HepG2 (cell line): ENCODE measurements around the gene MN1. TPM values are rescaled to one million over a fixed set of nuclear protein-coding genes. Genes with fewer than 3 reads are reported as not detected.

ENCODE experiments used
- ATAC-seq: fragments of 200-7000 bp; cut with Tn5 transposase; 3 replicates; pipeline ENCODE4 v1.9.1; 2020; ENCODE audit warnings: mild to moderate bottlenecking, moderate library complexity
- BruUV-seq: library from RNA; stranded (reverse); fragments of 400-500 nt; replicated peaks from 2 replicates; lab custom pipeline; 2021; lab: Mats Ljungman, UMichigan
- CTCF ChIA-PET: fragments of 300-600 bp; formaldehyde crosslinking; extraction: SDS; loops from one replicate; lab custom pipeline; 2021; ENCODE audit warnings: low total read pairs, inconsistent platforms, low intra/inter-chr PET ratio; lab: Yijun Ruan, JAX
- POLR2A ChIA-PET: fragments of 350-600 bp; sonication (Branson Sonifier 250); formaldehyde crosslinking; loops from one replicate; lab custom pipeline; 2020; ENCODE audit warnings: antibody characterized with exemption, inconsistent platforms; lab: Yijun Ruan, JAX
- DNase-seq: peaks from one replicate; pipeline ENCODE4 v3.0.0-alpha.2; 2015; ENCODE audit warnings: low spot score
- FAIRE-seq: peaks from 3 replicates; lab custom pipeline; 2011; peaks lifted over from hg19 to GRCh38; lab: Jason Lieb, UNC
- H2AFZ ChIP-seq: one replicate; pipeline ENCODE4 v1.6.1; 2011; ENCODE audit warnings: low read length, inconsistent platforms
- H3K27ac ChIP-seq: fragments of 300-600 bp; 3 replicates; pipeline ENCODE4 v1.8.0; 2011; ENCODE audit warnings: mixed run types, mild to moderate bottlenecking, mixed read lengths, low read length, inconsistent platforms; ENCODE audit not compliant: insufficient read depth; ENCODE audit errors: extremely low read length
- H3K27me3 ChIP-seq, 2 experiments: fragments of 200-600 bp in 1 of 2; 2 replicates in 1 of 2; 3 replicates in 1 of 2; pipeline versions ENCODE4 v1.6.0 to v1.8.0; 2011; ENCODE audit warnings: low read length in 2 of 2, mild to moderate bottlenecking in 2 of 2, moderate library complexity in 2 of 2, inconsistent platforms in 1 of 2; ENCODE audit not compliant: insufficient read depth in 2 of 2, control insufficient read depth in 1 of 2
- H3K36me3 ChIP-seq, 2 experiments: fragments of 200-600 bp in 1 of 2; replicated peaks in 1 of 2; 2 replicates in 1 of 2; 3 replicates in 1 of 2; pipeline versions ENCODE4 v1.5.1 to v1.8.0; 2011; ENCODE audit warnings: low read length in 2 of 2, inconsistent platforms in 1 of 2; ENCODE audit not compliant: insufficient read depth in 2 of 2, control insufficient read depth in 1 of 2
- H3K4me1 ChIP-seq: 2 replicates; pipeline ENCODE4 v1.5.1; 2012; ENCODE audit warnings: low read length, inconsistent platforms; ENCODE audit not compliant: insufficient read depth
- H3K4me2 ChIP-seq: 2 replicates; pipeline ENCODE4 v1.6.0; 2011; ENCODE audit warnings: low read depth, low read length, inconsistent platforms
- H3K4me3 ChIP-seq, 3 experiments: fragments of 200-600 bp in 1 of 3; sonication (generic), shearing (Covaris generic) in 1 of 3; replicated peaks in 1 of 3; 2 replicates each; pipeline ENCODE4 v1.5.1; 2011 to 2016; ENCODE audit warnings: low read length in 3 of 3, inconsistent platforms in 2 of 3, low read depth in 2 of 3, mild to moderate bottlenecking in 2 of 3, control low read depth in 1 of 3, mixed read lengths in 1 of 3; ENCODE audit not compliant: insufficient read depth in 1 of 3
- H3K79me2 ChIP-seq: one replicate; pipeline ENCODE4 v1.6.1; 2011; ENCODE audit warnings: low read length, inconsistent platforms; ENCODE audit not compliant: insufficient read depth
- H3K9ac ChIP-seq: 2 replicates; pipeline ENCODE4 v1.6.0; 2011; ENCODE audit warnings: mild to moderate bottlenecking, low read depth, low read length, inconsistent platforms; ENCODE audit not compliant: insufficient read depth
- H3K9me3 ChIP-seq: 2 replicates; pipeline ENCODE4 v1.5.1; 2012; ENCODE audit warnings: mild to moderate bottlenecking, low read length
- H4K20me1 ChIP-seq: 2 replicates; pipeline ENCODE4 v1.6.0; 2011; ENCODE audit warnings: inconsistent platforms, mild to moderate bottlenecking, low read length, moderate library complexity; ENCODE audit not compliant: insufficient read depth
- BCLAF1 ChIP-seq: fragments of 450-650 bp; IDR thresholded peaks from 2 replicates; pipeline ENCODE4 v1.6.1; 2017; ENCODE audit warnings: mild to moderate bottlenecking
- CENPT ChIP-seq: sonication (generic); formaldehyde crosslinking; IDR thresholded peaks from 2 replicates; pipeline ENCODE4 v1.8.0; 2022; ENCODE audit warnings: low read depth, mild to moderate bottlenecking, moderate library complexity, missing genetic modification reagents
- HOXA3 ChIP-seq: sonication (generic); formaldehyde crosslinking; IDR thresholded peaks from 2 replicates; pipeline ENCODE4 v1.5.0; 2020; ENCODE audit warnings: missing genetic modification reagents
- NR0B2 ChIP-seq: sonication (generic); formaldehyde crosslinking; IDR thresholded peaks from 2 replicates; pipeline ENCODE4 v1.4.0; 2020; ENCODE audit warnings: mild to moderate bottlenecking, missing genetic modification reagents
- PTBP1 ChIP-seq: fragments of 200-400 bp; formaldehyde crosslinking; IDR thresholded peaks from 2 replicates; pipeline ENCODE4 v1.6.1; 2018; ENCODE audit warnings: low read length, low read depth; ENCODE audit not compliant: poor library complexity, severe bottlenecking
- RARG ChIP-seq: sonication (generic); formaldehyde crosslinking; IDR thresholded peaks from 2 replicates; pipeline ENCODE4 v1.4.0; 2020; ENCODE audit warnings: low read depth, mild to moderate bottlenecking, missing genetic modification reagents
- SP2 ChIP-seq: sonication (generic); formaldehyde crosslinking; IDR thresholded peaks from 2 replicates; pipeline ENCODE4 v1.5.1; 2020; ENCODE audit warnings: mild to moderate bottlenecking, missing genetic modification reagents
- TBX3 ChIP-seq: fragments of 450-650 bp; IDR thresholded peaks from 2 replicates; pipeline ENCODE4 v1.6.1; 2017; ENCODE audit warnings: antibody characterized with exemption, mild to moderate bottlenecking, inconsistent platforms, borderline replicate concordance
- TERF1 ChIP-seq: sonication (generic); formaldehyde crosslinking; IDR thresholded peaks from 2 replicates; pipeline ENCODE4 v1.8.0; 2022; ENCODE audit warnings: mild to moderate bottlenecking, missing genetic modification reagents, moderate library complexity
- THAP8 ChIP-seq: sonication (generic); formaldehyde crosslinking; IDR thresholded peaks from 2 replicates; pipeline ENCODE4 v1.5.1; 2020; ENCODE audit warnings: missing genetic modification reagents, mild to moderate bottlenecking, borderline replicate concordance
- ZBTB43 ChIP-seq: sonication (generic); formaldehyde crosslinking; conservative IDR thresholded peaks from 2 replicates; pipeline ENCODE4 v1.4.0; 2020; ENCODE audit warnings: missing genetic modification reagents
- ZNF282 ChIP-seq: fragments of 450-650 bp; IDR thresholded peaks from 2 replicates; pipeline ENCODE4 v1.6.1; 2018; ENCODE audit not compliant: partially characterized antibody
- ZNF296 ChIP-seq: sonication (generic); formaldehyde crosslinking; conservative IDR thresholded peaks from 2 replicates; pipeline ENCODE4 v1.5.0; 2020; ENCODE audit warnings: mild to moderate bottlenecking, missing genetic modification reagents
- ZNF567 ChIP-seq: sonication (generic); formaldehyde crosslinking; IDR thresholded peaks from 2 replicates; pipeline ENCODE4 v1.8.1; 2023; ENCODE audit warnings: mild to moderate bottlenecking, missing genetic modification reagents, borderline replicate concordance
- ZNF883 ChIP-seq: sonication (generic); formaldehyde crosslinking; IDR thresholded peaks from 2 replicates; pipeline ENCODE4 v1.5.1; 2020; ENCODE audit warnings: mild to moderate bottlenecking, missing genetic modification reagents; ENCODE audit errors: not compliant biosample characterization
- WGBS: methylation state at CpG from one replicate; pipeline ENCODE4 v1.1.6; 2017; ENCODE audit warnings: low lambda C conversion rate; 5-methylcytosine and 5-hydroxymethylcytosine counted together
- in situ Hi-C: cut with HindIII; loops from 2 replicates; pipeline ENCODE4 v1.10.0; 2017; ENCODE audit warnings: low pct_unique_long_range_greater_than_20kb; ENCODE audit not compliant: extremely low pct_ligation_motif_present
- intact Hi-C: fragments of 100-400 bp; cut with micrococcal nuclease; formaldehyde crosslinking; loops from one replicate; pipeline ENCODE4 v1.10.0; 2022; ENCODE audit not compliant: unreplicated experiment
- polyA plus RNA-seq, 8 experiments: library from polyadenylated mRNA; depleted of rRNA in 3 of 8; stranded (reverse) in 7 of 8; unstranded in 1 of 8; fragments of >200 nt; fragmentation: Illumina TruSeq in 4 of 8; extraction: Trizol in 4 of 8; gene quantifications; 2 replicates each; pipeline versions ENCODE4 v1.2.1 to v1.2.3, GENCODE V29; 2011 to 2016; ENCODE audit warnings: low read depth in 4 of 8, missing spikeins in 1 of 8, mixed read lengths in 1 of 8; ENCODE audit not compliant: insufficient read depth in 1 of 8
- total RNA-seq, 5 experiments: library from RNA; depleted of rRNA; stranded (reverse); fragments of >200 nt; fragmentation: Illumina TruSeq; extraction: Trizol; gene quantifications; 2 replicates each; pipeline ENCODE4 v1.2.3, GENCODE V29; 2016; ENCODE audit warnings: low read depth in 1 of 5

Gene MN1
- total and polyA plus RNA-seq, 2 of the 13 experiments (the other 11 are each of a cell fraction or from before 2014, with no cell fraction given) = 0.01 TPM; not detected in 1

DNA sequence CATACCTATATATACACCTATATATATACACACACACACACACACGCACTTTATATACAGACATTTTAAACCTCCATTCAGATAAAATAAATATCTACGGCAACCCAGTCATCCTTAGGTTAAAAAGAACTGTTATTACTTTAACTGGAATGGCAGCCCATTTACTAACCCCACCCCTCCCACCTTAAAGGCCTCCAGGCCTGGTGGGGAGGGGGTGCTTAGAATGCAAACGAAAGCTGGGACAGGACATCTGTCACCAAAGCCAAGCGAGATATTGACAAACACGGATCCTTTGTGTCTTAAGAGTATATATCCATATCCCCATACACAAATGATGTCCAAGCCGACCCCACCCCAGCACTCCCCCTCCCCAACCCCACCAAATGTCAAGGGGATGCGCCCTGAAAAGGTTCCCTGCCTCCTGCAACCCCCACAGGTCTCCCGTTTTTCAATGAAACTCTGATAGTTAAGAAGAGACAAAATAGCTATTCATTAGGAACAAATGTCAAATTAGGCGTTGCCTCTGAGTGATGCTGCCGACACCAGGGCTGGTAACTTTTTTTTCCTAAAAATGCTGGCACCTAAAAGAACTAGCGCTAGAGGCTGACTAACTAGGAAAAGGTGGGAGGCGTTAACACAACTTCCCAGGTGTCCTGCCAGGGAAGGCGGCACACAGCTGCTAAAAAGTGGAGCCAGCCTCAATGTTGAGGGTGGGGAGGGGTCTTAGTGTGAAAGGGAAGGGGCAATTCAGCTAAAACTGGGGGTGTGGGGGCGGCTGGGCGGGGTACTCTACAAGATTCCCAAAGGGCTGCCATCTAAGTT, 5.6 kb downstream of the MN1 start:
- H3K27me3 ChIP-seq = peaks cover 7 to 41% of the 10 kb centered on the region in 2 experiments; a peak in 4 of 5 replicates
- H3K4me2 ChIP-seq = no peak overlapping the region
- no peaks in the 10 kb centered on the region for H3K4me1 ChIP-seq
- H3K27ac ChIP-seq = no peak overlapping the region
- H3K9ac ChIP-seq = no peak overlapping the region
- in situ Hi-C loops (no loop called here), intact Hi-C loops (no loop called here)
- H2AFZ ChIP-seq = no peak overlapping the region
- no TSS peak for BruUV-seq
- POLR2A ChIA-PET = no interaction called here
- WGBS = 9% methylated on average over 15 of the region's 15 CpGs
- H3K4me3 ChIP-seq = no peak overlapping the region
- DNase-seq (no peak), FAIRE-seq (no peak), ATAC-seq (no peak)
- CTCF ChIA-PET = no interaction called here
- H3K79me2 ChIP-seq = no peaks in the 10 kb centered on the region
- no peaks in the 10 kb centered on the region for H3K9me3 ChIP-seq
- no peaks in the 10 kb centered on the region for H3K36me3 ChIP-seq
- no peak for TF ChIP-seq ZNF296 (CRISPR knock-in tag)
- TF ChIP-seq RARG (CRISPR knock-in tag) = no peak
- no peak for TF ChIP-seq HOXA3 (CRISPR knock-in tag)
- no peak for TF ChIP-seq PTBP1
- TF ChIP-seq THAP8 (CRISPR knock-in tag) = no peak
- no peak for TF ChIP-seq TBX3
- no peak for TF ChIP-seq SP2
- TF ChIP-seq BCLAF1 = no peak
- no peak for TF ChIP-seq TERF1 (CRISPR knock-in tag)
- TF ChIP-seq ZNF883 = no peak
- TF ChIP-seq ZNF282 = no peak
- TF ChIP-seq ZBTB43 = no peak
- no peak for TF ChIP-seq CENPT
- TF ChIP-seq NR0B2 (CRISPR knock-in tag) = no peak
- no peak for TF ChIP-seq ZNF567 (CRISPR knock-in tag)
- no peaks in the 10 kb centered on the region for H4K20me1 ChIP-seq
